ENCODE results near the gene EPC2. TPM values are rescaled to one million over a fixed set of nuclear protein-coding genes. Genes with fewer than 3 reads are reported as not detected.

The EPC2 gene
- total RNA-seq, 1 donor from 2014 or later = 40.1 TPM

DNA sequence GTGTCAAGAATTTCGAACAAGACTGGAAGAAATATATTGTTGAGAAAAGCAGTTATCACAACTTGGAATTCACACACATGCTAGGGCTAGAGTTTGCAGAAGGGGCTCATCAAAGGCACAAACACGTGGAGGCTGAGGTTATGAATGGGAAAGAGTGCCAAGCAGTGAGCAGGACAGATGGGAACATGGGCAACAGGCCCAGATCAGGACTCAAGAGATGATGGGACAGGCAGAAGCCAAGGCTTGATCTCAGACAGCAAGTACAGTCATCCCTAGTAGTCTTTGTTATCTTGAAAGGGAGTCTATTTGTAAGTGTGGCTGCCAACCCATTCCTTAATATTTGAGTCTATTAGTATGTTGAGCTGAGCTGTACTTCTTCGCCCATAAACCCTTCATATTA lies 22.2 kb upstream of the EPC2 start:
- H3K4me3 ChIP-seq = no peak overlapping the region
- no peaks in the 10 kb centered on the region for H3K36me3 ChIP-seq
- DNase-seq (no peak), ATAC-seq (no peak)
- intact Hi-C loops (cut with DNase I) = no loop called here
- H3K4me1 ChIP-seq = no peaks in the 10 kb centered on the region
- H3K27ac ChIP-seq = no peak overlapping the region
- H3K27me3 ChIP-seq = no peaks in the 10 kb centered on the region
- TF ChIP-seq, protein P1, sequence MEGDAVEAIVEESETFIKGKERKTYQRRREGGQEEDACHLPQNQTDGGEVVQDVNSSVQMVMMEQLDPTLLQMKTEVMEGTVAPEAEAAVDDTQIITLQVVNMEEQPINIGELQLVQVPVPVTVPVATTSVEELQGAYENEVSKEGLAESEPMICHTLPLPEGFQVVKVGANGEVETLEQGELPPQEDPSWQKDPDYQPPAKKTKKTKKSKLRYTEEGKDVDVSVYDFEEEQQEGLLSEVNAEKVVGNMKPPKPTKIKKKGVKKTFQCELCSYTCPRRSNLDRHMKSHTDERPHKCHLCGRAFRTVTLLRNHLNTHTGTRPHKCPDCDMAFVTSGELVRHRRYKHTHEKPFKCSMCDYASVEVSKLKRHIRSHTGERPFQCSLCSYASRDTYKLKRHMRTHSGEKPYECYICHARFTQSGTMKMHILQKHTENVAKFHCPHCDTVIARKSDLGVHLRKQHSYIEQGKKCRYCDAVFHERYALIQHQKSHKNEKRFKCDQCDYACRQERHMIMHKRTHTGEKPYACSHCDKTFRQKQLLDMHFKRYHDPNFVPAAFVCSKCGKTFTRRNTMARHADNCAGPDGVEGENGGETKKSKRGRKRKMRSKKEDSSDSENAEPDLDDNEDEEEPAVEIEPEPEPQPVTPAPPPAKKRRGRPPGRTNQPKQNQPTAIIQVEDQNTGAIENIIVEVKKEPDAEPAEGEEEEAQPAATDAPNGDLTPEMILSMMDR (IDR thresholded peaks at IDR 0.05) = no peak
- no peaks in the 10 kb centered on the region for H3K9me3 ChIP-seq

DNA sequence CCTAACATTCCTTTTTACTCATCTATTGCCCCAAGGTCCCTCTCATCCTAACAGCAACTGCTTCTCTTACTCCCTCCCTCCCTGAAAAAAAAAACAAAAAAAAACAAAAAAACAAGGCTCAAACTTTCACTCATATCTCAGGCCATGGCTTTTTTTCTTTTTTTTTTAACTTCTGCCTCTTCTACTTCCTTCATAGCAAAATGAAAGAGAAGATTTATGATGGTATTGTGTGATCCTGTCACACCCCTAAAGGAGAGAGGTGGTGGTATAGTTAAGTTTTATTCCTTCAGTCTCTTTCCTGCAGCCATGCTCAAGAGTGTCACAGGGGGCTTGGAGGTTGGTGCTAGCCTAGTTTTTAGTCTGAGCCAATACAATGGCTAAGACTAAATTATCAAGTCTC lies 21.5 kb upstream of the EPC2 start:
- intact Hi-C loops (cut with DNase I) = no loop called here

DNA sequence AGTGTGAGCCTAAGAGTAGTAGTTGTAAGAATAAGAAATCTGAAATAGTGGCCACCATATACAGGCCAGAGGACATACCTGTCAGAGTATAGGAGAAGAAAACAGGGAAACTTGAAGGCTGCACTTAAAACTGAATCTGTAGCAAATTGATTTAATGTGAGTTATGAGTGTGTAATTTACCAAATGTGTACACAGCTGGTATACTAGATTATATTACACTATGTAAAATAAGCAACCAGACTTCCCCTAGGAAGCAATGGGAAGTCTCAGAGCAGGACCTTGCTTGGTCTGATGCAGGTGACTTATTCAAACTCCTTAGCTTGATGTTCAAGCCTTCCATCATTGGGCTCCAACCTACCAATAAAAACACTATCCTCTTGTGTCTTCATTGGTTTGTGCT lies 17.3 kb upstream of the EPC2 start:
- H3K27ac ChIP-seq = no peak overlapping the region
- ATAC-seq = no peak
- TF ChIP-seq, protein P1 (IDR thresholded peaks at IDR 0.05) = no peak
- H3K4me3 ChIP-seq = no peak overlapping the region
- H3K9me3 ChIP-seq = no peaks in the 10 kb centered on the region
- H3K4me1 ChIP-seq = no peaks in the 10 kb centered on the region
- DNase-seq = no peak
- no peaks in the 10 kb centered on the region for H3K36me3 ChIP-seq
- H3K27me3 ChIP-seq = no peaks in the 10 kb centered on the region
- intact Hi-C loops (cut with DNase I) = no loop called here

More for the DNA sequence above, 21.5 kb upstream of the EPC2 start:
- no peak overlapping the region for H3K27ac ChIP-seq
- DNase-seq (no peak), ATAC-seq (no peak)
- no peaks in the 10 kb centered on the region for H3K9me3 ChIP-seq
- no peaks in the 10 kb centered on the region for H3K27me3 ChIP-seq
- no peaks in the 10 kb centered on the region for H3K36me3 ChIP-seq
- TF ChIP-seq, protein P1 (IDR thresholded peaks at IDR 0.05) = no peak
- no peaks in the 10 kb centered on the region for H3K4me1 ChIP-seq
- no peak overlapping the region for H3K4me3 ChIP-seq

DNA sequence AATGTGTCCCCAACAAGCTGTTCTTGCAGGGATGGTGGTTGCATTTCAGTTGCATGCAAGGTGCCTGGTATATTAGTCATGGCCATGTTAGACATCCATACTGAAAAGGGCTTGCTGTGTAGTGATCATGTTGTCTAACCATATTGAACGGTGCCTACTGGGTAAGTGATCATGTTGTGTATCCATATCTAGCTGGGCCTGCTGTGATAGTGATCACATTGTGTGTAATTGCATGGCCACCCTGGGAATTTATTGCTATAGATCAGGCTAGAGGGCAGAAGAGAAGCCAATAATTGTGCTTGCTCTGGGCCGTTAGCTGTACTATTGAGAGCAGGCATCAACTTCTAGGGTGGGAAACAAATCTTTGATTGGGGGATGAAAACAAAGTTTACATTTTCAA lies 9.8 kb upstream of the EPC2 start:
- Histone ChIP-seq H3K27ac (no peak overlapping the region), H3K4me1 (no peaks in the 10 kb centered on the region), H3K9me3 (no peaks in the 10 kb centered on the region), H3K27me3 (peaks cover 7% of the 10 kb centered on the region), H3K4me3 (no peak overlapping the region), H3K36me3 (no peaks in the 10 kb centered on the region)
- DNase-seq = no peak
- intact Hi-C loops (cut with DNase I) = no loop called here
- TF ChIP-seq, protein P1 (IDR thresholded peaks at IDR 0.05) = no peak
- ATAC-seq = no peak

DNA sequence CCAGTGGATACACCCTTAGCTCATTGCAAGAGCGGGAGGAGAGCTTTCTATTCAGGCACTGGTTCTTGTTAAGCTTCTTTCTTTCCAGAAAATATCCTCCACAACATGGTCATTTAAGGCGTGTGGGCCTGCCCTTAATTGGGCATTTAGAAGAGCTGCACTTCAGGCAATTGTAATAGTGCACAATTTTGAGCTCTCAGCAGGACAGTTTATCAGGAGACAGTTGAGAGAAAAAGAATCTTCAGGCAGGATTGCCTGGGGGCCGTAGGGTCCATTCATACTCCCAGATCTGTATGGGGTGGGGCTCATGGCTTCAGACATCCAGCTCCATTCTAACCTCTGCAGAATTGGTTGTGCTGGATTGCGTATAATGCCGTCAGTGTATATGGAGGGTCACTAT lies 6.0 kb upstream of the EPC2 start:
- H3K27ac ChIP-seq = no peak overlapping the region

More for the DNA sequence above, 6.0 kb upstream of the EPC2 start:
- H3K4me1 ChIP-seq = peaks cover 4% of the 10 kb centered on the region
- ATAC-seq = no peak
- no peak for DNase-seq
- intact Hi-C loops (cut with DNase I) = no loop called here
- H3K4me3 ChIP-seq = no peak overlapping the region
- TF ChIP-seq, protein P1 (IDR thresholded peaks at IDR 0.05) = no peak
- H3K36me3 ChIP-seq = no peaks in the 10 kb centered on the region
- H3K27me3 ChIP-seq = peaks cover 7% of the 10 kb centered on the region
- H3K9me3 ChIP-seq = no peaks in the 10 kb centered on the region
